ENCODE data around the gene CEP192. TPM values are rescaled to one million over a fixed set of nuclear protein-coding genes. Genes with fewer than 3 reads are reported as not detected.
"Not testable (repeated sequence)": the region's sequence is repeated elsewhere in the genome, so short reads cannot be mapped to it uniquely, and the experiment has no call there.

Gene CEP192, protein sequence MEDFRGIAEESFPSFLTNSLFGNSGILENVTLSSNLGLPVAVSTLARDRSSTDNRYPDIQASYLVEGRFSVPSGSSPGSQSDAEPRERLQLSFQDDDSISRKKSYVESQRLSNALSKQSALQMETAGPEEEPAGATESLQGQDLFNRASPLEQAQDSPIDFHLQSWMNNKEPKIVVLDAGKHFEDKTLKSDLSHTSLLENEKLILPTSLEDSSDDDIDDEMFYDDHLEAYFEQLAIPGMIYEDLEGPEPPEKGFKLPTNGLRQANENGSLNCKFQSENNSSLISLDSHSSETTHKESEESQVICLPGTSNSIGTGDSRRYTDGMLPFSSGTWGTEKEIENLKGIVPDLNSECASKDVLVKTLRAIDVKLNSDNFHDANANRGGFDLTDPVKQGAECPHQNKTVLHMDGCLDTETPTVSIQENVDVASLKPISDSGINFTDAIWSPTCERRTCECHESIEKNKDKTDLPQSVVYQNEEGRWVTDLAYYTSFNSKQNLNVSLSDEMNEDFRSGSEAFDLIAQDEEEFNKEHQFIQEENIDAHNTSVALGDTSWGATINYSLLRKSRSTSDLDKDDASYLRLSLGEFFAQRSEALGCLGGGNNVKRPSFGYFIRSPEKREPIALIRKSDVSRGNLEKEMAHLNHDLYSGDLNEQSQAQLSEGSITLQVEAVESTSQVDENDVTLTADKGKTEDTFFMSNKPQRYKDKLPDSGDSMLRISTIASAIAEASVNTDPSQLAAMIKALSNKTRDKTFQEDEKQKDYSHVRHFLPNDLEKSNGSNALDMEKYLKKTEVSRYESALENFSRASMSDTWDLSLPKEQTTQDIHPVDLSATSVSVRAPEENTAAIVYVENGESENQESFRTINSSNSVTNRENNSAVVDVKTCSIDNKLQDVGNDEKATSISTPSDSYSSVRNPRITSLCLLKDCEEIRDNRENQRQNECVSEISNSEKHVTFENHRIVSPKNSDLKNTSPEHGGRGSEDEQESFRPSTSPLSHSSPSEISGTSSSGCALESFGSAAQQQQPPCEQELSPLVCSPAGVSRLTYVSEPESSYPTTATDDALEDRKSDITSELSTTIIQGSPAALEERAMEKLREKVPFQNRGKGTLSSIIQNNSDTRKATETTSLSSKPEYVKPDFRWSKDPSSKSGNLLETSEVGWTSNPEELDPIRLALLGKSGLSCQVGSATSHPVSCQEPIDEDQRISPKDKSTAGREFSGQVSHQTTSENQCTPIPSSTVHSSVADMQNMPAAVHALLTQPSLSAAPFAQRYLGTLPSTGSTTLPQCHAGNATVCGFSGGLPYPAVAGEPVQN (N-terminal part only)
- 10 to 100 TPM; 34.1 to 46.2 (median 39.3) TPM for polyA plus RNA-seq (ENCODE audit: insufficient read length in 3 of 3)

DNA sequence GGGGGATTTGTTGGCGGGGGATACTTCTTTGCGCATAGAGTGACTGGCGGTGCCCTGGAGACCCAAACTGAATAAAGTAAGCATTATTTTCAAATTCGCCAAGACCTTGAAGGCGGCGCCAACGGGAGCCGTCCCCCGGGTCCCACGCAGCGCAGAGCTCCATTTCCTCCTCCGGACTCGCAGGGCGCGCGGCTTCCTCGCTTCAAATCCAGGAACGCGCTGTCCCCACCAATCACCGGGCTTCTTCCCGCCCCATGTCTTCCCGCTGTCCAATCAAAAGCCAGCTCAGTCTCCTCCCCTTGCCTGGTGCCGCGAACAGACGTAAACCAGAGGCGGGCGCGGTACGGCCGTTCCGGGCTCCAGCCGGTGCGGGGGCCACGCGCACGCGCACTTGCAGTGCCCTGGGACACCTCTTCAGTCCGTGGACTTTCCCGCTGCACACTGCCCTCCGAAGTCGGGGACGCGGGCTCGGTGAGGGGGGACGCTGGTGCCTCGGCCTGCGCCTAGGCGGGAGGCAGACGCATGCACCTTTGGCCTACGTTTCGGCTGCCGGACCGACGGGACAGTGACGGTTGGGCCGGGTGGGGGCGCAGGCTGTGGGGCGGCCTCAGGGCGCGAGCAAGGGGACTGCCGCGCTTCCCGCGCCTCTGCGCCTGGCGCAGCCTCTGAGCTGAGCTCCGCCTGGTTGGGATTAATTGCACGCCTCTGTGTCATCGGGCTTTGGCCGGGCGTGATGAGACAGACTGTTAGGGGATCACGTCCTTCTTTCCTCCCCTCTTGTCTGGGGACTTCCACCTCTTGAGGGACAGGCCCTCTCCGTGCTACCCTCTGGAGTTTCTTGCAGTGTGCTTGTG is at the start of gene CEP192:
Gene CEP192, plus strand, starts transcription at position 396 of the 854 bp plus-strand sequence. CDS start 8,063 bp downstream, outside the sequence.
- DNase-seq (ENCODE audit: low read depth in 3 of 3, low spot score in 2 of 3), result peak; percentile 92 to 96 (median 93)

DNA sequence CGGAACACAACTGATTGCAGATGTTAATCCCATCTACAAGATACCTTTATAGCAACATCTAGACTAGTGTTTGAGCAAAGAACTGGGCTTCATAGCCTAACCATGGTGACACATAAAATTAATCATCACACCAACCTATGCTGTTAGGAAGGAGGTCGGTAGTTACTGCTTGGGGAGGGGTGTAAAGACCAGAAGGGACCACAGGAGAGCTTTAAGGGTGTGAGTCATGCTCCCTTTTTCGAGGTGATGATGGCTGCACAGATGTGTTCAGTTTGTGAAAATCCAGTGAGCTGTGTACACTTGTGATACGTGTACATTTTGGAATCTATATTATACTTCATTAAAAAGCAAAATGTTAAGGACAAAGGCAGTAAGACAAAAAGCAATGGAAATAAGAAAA is 47.9 kb upstream of the CEP192 start:
- no peak for DNase-seq (ENCODE audit: low read depth in 3 of 3, low spot score in 2 of 3)

DNA sequence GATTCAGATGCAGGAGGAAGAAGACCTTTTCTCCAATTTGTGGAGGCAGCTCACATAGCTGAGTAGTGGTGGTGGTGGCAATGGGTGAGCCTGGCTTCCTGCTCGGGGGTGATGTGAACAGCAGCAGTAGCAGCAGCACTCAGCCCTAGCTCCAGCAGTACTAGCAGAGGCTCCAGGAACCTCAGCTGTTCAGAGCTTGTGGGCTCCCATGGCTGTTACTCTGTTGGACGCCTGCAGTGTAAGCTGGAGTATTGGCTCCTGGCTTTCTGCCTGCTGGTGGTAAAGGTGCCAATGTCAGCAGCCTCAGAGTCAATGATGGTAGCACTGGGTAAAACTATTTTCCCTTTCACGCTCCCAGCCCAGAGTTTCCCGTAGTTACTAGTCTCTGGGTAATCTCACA is 46.5 kb upstream of the CEP192 start:
- DNase-seq (ENCODE audit: low read depth in 3 of 3, low spot score in 2 of 3), result no peak

DNA sequence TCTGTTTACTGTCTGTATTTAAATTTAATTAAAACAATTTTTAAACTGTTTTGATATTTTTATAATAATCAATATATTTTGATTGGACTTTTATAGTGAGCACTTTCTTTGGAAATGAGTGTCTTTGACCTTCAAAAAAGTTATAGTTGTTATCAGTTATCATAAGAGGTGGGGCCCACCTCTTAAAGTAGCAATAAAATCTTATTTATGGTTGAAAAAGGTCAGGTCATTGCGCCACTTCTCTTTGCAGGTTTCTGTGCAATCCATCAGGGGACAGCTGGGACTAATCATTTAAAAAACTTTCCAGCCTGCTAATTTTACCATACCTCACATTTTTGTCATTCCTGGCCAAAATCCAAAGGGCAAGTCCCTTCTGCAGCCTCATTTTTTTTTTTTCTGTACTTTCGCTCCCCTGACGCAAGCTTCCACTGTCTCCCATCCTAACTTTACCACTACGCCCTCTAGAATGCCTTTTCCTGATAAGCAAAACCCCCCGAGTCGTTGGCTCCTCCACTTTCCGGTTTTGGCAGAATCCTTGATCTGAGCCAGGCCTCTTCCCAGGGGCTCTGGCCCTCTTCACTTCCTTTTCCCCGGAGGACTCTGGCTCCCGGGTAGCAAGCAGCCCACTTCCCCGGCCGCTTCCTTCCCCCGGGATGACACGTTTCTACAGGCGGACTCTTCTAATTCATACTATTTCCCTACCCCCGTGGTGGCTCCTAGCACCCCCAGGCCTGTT is 44.4 kb upstream of the CEP192 start:
- peak; percentile 40 to 60 (median 54) for DNase-seq (ENCODE audit: low read depth in 3 of 3, low spot score in 2 of 3)

DNA sequence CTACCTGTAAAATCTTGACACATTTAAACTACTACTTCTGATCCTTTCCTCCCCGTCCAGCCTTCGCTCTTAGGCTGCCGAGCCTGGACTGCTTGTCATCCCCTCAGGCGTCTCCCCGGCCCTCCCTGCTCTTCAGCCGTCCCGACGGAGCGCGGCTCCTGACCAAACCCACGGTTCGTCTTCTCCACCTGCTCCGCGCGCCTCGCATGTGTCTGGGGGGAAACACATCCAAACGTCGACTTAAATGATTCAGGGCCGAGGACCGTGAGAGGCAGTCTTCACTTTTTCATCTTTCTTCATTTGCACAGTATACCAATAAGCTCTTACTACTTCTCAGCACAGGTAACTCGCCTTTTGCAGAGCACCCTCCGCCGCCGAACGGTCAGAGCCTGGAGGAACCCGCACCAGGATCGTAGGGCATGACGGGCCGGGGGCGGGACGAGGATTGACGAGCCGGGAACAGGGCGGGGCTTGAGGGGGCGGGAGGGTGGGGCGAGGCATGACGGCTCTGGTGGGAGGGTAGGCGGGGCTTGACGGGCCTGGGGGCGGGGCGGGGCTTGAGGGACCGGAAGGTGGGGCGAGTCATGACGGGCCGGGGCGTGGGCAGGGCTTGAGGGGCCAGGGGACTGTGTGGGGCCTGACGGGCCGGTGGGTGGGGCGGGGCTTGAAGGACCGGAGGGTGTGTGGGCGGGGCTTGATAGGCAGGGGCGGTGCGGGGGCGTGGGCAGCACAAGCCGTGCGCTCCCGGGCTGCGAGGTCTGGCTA is 43.7 kb upstream of the CEP192 start, which contains the start of gene SEH1L:
Gene SEH1L, plus strand, starts transcription at position 727 of the 765 bp plus-strand sequence. CDS start 111 bp downstream, outside the sequence.
- peak; percentile 74 to 92 (median 92) for DNase-seq (ENCODE audit: low read depth in 3 of 3, low spot score in 2 of 3)

DNA sequence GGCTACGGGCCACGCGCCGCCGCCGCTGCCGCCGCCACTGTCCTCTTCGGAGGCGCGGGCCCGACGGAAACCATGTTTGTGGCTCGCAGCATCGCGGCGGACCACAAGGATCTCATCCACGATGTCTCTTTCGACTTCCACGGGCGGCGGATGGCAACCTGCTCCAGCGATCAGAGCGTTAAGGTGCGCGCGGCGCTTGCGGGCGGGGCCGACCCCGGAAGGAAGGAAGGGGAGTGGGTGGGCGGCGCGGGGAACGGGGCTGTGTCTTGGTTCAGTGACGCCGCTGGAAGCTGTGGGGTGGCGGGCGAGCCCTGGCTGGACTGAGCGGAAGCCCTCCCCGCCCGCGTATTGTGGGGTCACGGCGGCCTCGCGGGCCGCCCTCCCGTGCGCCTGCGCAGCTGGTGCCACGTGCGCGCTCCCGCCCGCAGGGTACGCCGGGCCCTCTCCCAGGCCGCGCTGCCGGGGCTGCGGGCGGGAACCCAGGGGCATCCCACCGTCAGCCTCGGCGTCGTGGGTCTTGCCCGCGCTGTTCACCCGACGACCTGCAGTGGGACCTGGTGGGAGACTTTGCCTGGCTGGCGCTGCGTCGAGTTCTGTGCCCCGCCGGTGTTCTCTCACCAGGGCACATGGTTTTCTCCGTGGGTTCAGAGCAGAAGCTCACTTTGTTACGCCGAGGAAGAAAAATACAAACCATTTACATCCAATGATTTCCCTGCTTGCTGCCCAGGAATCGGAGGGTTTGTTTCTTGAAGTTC is 42.9 kb upstream of the CEP192 start:
- DNase-seq (ENCODE audit: low read depth in 3 of 3, low spot score in 2 of 3), result peak; percentile 68 to 79 (median 77)

DNA sequence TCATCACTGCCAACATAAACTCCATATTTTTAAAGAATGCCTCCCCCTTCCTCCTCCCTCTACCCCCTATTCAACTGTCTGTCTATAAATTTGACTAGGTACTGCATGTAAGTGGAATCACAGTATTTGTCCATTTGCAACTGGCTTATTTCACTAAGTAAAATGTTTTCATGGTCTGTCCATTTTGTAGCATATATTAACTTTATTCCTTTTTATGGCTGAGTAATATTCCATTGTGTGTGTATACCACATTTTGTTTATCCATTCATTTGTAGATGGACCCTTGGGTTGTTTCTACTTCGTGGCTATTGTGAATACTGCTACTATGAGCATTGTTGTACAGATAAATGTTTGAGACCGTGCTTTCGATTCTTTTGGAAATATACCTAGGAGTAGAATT is 32.7 kb upstream of the CEP192 start:
- no peak for DNase-seq (ENCODE audit: low read depth in 3 of 3, low spot score in 2 of 3)

DNA sequence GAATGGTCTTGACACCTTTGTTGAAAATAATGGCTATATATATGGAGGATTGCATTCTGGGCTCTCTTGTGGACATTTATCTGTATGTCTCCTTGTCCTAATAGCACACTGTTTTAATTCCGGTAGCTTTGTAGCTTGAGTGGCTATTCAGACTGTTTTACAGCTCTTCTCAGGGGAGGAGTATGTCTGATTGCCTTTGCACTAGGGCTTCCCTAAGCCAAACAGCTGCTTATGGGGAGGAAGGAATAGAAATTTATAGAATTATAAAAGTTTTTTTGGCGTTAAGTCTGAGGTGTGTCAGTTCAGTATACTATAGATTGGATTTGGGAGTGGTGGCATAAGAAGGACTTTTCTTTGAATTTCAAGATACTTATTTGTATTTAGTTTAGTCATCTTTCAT is 30.8 kb upstream of the CEP192 start:
- no peak for DNase-seq (ENCODE audit: low read depth in 3 of 3, low spot score in 2 of 3)

DNA sequence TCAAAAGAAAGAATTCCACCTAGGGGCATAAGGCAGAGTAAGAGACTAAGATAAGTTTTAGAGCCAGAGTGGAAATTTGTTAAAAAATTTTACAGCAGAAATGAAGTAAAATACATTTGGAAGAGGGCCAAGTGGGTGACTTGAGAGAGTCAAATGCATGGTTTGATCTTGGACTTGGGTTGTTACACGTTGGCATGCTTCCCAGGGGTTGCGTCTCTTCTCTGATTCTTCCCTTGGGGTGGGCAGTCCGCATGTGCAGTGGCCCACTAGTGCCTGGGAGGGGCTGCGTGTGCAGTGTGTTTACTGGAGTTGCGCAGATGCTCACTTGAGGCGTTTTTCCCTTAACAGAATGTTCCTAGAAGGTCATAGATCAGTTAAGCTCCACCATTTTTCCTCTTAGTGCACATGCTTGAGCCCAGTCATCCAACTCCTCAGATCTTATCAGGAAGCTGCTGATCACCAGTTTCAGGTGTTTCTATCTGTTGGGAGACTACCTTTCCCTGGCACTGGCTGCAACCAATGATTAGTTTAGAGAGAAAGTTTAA is 30.2 kb upstream of the CEP192 start:
- no peak for DNase-seq (ENCODE audit: low read depth in 3 of 3, low spot score in 2 of 3)

DNA sequence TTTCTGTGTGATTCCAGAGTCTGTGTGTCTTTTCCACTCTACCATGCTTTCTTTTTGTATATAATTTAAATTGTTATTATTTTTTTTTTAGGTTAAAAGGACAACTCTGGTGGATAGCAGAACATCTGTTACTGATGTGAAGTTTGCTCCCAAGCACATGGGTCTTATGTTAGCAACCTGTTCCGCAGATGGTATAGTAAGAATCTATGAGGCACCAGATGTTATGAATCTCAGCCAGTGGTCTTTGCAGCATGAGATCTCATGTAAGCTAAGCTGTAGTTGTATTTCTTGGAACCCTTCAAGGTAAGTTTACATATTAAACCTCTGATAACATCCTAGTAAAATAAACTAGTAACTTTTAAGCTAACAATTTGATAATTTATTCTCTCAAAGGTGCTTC is 28.1 kb upstream of the CEP192 start:
- DNase-seq (ENCODE audit: low read depth in 3 of 3, low spot score in 2 of 3), result no peak

DNA sequence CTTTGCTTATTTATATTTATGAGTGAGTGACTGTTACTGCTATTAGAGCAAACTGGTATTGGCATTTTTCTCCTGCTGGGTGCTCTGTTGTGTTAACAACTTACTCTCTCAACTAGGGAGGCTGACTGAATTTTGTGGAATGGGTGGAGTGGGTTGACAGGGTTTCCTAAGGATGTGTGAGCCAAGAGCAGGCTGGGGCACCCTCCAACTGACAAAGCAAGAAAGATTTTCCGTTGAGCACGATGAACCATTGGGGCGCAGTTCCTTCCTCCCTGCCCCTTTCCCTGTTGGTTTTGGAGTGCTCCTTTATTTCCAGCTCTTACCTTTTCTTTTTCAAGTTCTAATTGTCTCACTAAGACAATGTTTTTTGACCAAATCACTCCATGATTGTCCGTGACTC is 23.0 kb upstream of the CEP192 start:
- DNase-seq (ENCODE audit: low read depth in 3 of 3, low spot score in 2 of 3), result no peak

DNA sequence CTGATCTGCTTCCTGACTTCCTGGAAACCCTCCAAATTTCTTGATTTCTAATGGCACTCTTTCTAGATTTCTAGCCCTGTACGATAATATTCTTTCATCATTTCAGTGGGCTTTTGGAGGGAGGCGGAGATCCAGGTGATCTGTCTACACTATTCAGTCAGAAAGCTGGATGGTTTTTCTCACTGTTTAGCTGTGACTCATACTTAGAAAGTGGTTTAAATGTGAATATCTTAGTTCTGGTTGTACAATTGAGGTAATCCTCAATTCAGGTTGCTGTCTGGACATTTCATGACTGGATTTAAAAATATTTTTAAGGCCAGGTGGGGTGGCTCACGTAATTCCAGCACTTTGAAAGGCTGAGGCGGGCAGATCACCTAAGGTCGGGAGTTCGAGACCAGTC is 22.5 kb upstream of the CEP192 start:
- no peak for DNase-seq (ENCODE audit: low read depth in 3 of 3, low spot score in 2 of 3)

DNA sequence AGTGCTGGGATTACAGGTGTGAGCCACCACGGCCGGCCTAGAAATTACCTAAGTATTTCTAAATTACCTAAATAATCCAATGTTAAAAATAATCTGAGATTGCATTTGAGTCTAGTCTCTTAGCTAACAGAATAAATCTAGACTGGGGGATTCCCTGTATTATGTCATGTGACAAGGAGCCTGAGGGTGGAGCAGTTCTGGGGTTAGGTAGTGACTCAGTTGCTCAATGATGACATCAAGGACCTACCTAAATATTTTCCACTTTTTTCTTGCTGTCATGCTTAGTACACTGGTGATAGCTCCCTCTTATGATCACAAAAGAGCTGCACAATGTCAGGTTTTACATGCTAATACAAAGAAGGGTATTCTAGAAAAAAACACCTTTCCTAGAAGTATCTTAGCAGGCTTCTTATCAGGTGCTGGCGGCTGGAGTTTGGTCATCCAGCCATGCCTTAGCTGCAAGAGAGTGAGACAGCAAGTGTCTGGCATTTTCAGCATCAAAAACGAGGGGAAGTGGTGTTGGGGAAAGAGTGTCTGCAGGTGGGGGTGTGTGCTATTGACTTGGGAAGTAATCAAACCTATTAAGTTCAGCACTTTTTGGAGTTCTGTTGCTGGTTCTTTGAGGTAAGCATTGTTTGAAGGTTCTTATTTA is 17.5 kb upstream of the CEP192 start:
- DNase-seq (ENCODE audit: low read depth in 3 of 3, low spot score in 2 of 3), result no peak

DNA sequence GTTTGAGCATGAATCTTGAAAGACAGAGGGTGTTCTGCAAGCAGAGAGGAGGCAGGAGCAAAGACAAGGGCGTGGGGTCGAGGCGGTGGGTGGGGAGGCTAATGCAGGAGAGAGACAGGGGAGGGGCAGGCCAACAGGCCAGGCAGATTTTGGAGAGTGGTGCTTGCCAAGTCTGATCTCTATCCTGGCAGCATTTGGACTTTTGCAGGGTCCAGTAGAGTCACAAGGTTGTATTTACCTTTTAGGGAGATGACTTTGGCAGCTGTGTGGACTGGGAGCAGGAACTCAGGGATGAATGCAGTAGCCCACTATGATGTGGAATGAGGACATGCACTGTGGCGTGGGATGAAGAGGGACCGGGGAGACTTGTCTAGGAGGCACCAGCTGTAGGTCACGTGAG is 15.7 kb upstream of the CEP192 start:
- no peak for DNase-seq (ENCODE audit: low read depth in 3 of 3, low spot score in 2 of 3)

DNA sequence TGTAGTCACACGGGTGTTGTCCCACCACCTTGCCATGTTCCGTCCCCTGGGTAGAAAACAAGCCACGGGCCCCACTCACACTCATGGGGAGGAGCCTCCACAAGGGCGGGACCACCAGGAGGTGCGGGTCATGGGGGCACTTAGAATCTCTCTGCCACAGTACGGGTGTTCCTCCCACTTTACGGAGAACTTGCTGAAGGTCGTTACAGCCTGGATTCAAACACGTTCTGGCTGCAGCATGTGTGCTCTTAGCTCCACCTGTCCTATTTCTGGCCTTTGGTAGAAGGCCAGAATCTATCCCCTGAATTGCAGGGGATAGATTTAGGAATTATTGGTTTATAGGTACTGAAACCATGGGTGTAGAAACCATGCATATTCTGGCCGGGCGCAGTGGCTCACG is 14.9 kb upstream of the CEP192 start:
- DNase-seq (ENCODE audit: low read depth in 3 of 3, low spot score in 2 of 3), result no peak

DNA sequence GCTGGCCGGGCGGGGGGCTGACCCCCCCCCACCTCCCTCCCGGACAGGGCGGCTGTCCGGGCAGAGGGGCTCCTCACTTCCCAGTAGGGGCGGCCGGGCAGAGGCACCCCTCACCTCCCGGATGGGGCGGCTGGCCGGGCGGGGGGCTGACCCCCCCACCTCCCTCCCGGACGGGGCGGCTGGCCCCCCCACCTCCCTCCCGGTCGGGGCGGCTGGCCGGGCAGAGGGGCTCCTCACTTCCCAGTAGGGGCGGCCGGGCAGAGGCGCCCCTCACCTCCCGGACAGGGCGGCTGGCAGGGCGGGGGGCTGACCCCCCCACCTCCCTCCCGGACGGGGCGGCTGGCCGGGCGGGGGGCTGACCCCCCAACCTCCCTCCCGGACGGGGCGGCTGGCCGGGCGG is 11.1 kb upstream of the CEP192 start:
- not testable (repeated sequence) for DNase-seq (ENCODE audit: low read depth in 3 of 3, low spot score in 2 of 3)

Measured in right renal cortex interstitium (tissue), 3 donors.